ENCODE measurements around the gene ZFP69. TPM values are rescaled to one million over a fixed set of nuclear protein-coding genes. Genes with fewer than 3 reads are reported as not detected.

ZFP69 gene
- total and polyA plus RNA-seq, 2 donors (not counting 1 experiment from before 2014, with no cell fraction given): 2.6 to 4.3 TPM

GRCh38 chr1:40507973-40508372 lies 30.9 kb downstream of the ZFP69 start:
- peak overlapping the region; percentile 55 for H3K27ac ChIP-seq (ENCODE audit: insufficient read depth, low read length)
- H3K4me1 ChIP-seq (ENCODE audit: control insufficient read depth, extremely low read depth, insufficient read depth, low read length): no peaks in the 10 kb centered on the region
- peak overlapping the region; percentile 94 for H2AFZ ChIP-seq (ENCODE audit: low read length)
- no peak for DNase-seq (ENCODE audit: low read depth in 2 of 2)
- TF ChIP-seq, protein P1, sequence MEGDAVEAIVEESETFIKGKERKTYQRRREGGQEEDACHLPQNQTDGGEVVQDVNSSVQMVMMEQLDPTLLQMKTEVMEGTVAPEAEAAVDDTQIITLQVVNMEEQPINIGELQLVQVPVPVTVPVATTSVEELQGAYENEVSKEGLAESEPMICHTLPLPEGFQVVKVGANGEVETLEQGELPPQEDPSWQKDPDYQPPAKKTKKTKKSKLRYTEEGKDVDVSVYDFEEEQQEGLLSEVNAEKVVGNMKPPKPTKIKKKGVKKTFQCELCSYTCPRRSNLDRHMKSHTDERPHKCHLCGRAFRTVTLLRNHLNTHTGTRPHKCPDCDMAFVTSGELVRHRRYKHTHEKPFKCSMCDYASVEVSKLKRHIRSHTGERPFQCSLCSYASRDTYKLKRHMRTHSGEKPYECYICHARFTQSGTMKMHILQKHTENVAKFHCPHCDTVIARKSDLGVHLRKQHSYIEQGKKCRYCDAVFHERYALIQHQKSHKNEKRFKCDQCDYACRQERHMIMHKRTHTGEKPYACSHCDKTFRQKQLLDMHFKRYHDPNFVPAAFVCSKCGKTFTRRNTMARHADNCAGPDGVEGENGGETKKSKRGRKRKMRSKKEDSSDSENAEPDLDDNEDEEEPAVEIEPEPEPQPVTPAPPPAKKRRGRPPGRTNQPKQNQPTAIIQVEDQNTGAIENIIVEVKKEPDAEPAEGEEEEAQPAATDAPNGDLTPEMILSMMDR (conservative IDR thresholded peaks at IDR 0.05 in 1 of 2, IDR thresholded peaks at IDR 0.05 in 1 of 2; ENCODE audit: low read depth in 1 of 2, low read length in 2 of 2): no peak
- no peak for TF ChIP-seq EZH2 (IDR thresholded peaks at IDR 0.05; ENCODE audit: low read length, missing control alignments)
- H4K20me1 ChIP-seq (ENCODE audit: control insufficient read depth, extremely low read depth, insufficient read depth, low read length): no peaks in the 10 kb centered on the region
- peak overlapping the region; percentile 83 for H3K4me2 ChIP-seq (ENCODE audit: extremely low read depth, insufficient read depth, low read length)
- no peaks in the 10 kb centered on the region for H3K9me3 ChIP-seq (ENCODE audit: control insufficient read depth, insufficient read depth, low read depth, low read length)
- peak overlapping the region; percentile 60 for H3K9ac ChIP-seq (ENCODE audit: insufficient read depth, low read length)
- H3K79me2 ChIP-seq (ENCODE audit: control insufficient read depth, insufficient read depth, low read length): peaks cover 5% of the 10 kb centered on the region
- H3K4me3 ChIP-seq (replicated peaks in 1 of 4; ENCODE audit: control extremely low read depth in 1 of 4, insufficient read depth in 1 of 4, low read depth in 3 of 4, low read length in 4 of 4): peak overlapping the region; percentile 33 to 84 (median 64)
- H3K36me3 ChIP-seq (ENCODE audit: control insufficient read depth, insufficient read depth, low read length): no peaks in the 10 kb centered on the region
- no peaks in the 10 kb centered on the region for H3K27me3 ChIP-seq (ENCODE audit: control insufficient read depth, insufficient read depth, low read length)

GRCh38 chr1:40508375-40509341 lies 31.6 kb downstream of the ZFP69 start, which contains the start of gene EXO5:
Gene EXO5 (plus strand): TSS chr1:40508767. CDS start chr1:40514545, 5,778 bp downstream.
- Histone ChIP-seq H3K9ac (ENCODE audit: insufficient read depth, low read length) (peak within 1 kb of the TSS; percentile 60), H3K4me1 (ENCODE audit: control insufficient read depth, extremely low read depth, insufficient read depth, low read length) (no peaks in the 10 kb centered on the region), H2AFZ (ENCODE audit: low read length) (peak within 1 kb of the TSS; percentile 94), H3K27ac (ENCODE audit: insufficient read depth, low read length) (peak within 1 kb of the TSS; percentile 55), H3K9me3 (ENCODE audit: control insufficient read depth, insufficient read depth, low read depth, low read length) (no peaks in the 10 kb centered on the region), H3K27me3 (ENCODE audit: control insufficient read depth, insufficient read depth, low read length) (no peaks in the 10 kb centered on the region), H3K4me3 (replicated peaks in 1 of 4; ENCODE audit: control extremely low read depth in 1 of 4, insufficient read depth in 1 of 4, low read depth in 3 of 4, low read length in 4 of 4) (peak within 1 kb of the TSS; percentile 33 to 84 (median 64)), H3K36me3 (ENCODE audit: control insufficient read depth, insufficient read depth, low read length) (no peaks in the 10 kb centered on the region), H4K20me1 (ENCODE audit: control insufficient read depth, extremely low read depth, insufficient read depth, low read length) (no peaks in the 10 kb centered on the region), H3K79me2 (ENCODE audit: control insufficient read depth, insufficient read depth, low read length) (peaks cover 5% of the 10 kb centered on the region), H3K4me2 (ENCODE audit: extremely low read depth, insufficient read depth, low read length) (peak within 1 kb of the TSS; percentile 83)
- TF ChIP-seq, protein P1 (conservative IDR thresholded peaks at IDR 0.05 in 1 of 2, IDR thresholded peaks at IDR 0.05 in 1 of 2; ENCODE audit: low read depth in 1 of 2, low read length in 2 of 2): no peak
- no peak for TF ChIP-seq EZH2 (IDR thresholded peaks at IDR 0.05; ENCODE audit: low read length, missing control alignments)
- DNase-seq (ENCODE audit: low read depth in 2 of 2): peak; percentile 72 to 81

- Histone ChIP-seq H4K20me1 (ENCODE audit: control insufficient read depth, extremely low read depth, insufficient read depth, low read length) (no peaks in the 10 kb centered on the region), H3K4me2 (ENCODE audit: extremely low read depth, insufficient read depth, low read length) (no peak overlapping the region), H3K4me3 (replicated peaks in 1 of 4; ENCODE audit: control extremely low read depth in 1 of 4, insufficient read depth in 1 of 4, low read depth in 3 of 4, low read length in 4 of 4) (no peak overlapping the region), H3K9me3 (ENCODE audit: control insufficient read depth, insufficient read depth, low read depth, low read length) (no peaks in the 10 kb centered on the region), H3K27ac (ENCODE audit: insufficient read depth, low read length) (no peak overlapping the region), H3K79me2 (ENCODE audit: control insufficient read depth, insufficient read depth, low read length) (no peaks in the 10 kb centered on the region), H3K9ac (ENCODE audit: insufficient read depth, low read length) (no peak overlapping the region), H3K36me3 (ENCODE audit: control insufficient read depth, insufficient read depth, low read length) (no peaks in the 10 kb centered on the region), H3K4me1 (ENCODE audit: control insufficient read depth, extremely low read depth, insufficient read depth, low read length) (no peaks in the 10 kb centered on the region), H2AFZ (ENCODE audit: low read length) (no peak overlapping the region), H3K27me3 (ENCODE audit: control insufficient read depth, insufficient read depth, low read length) (no peaks in the 10 kb centered on the region)
- no peak for DNase-seq (ENCODE audit: low read depth in 2 of 2)
- TF ChIP-seq, protein P1 (conservative IDR thresholded peaks at IDR 0.05 in 1 of 2, IDR thresholded peaks at IDR 0.05 in 1 of 2; ENCODE audit: low read depth in 1 of 2, low read length in 2 of 2): no peak
- no peak for TF ChIP-seq EZH2 (IDR thresholded peaks at IDR 0.05; ENCODE audit: low read length, missing control alignments)
These were observed 42.4 kb downstream of the ZFP69 start for GRCh38 chr1:40519517-40519916.

Data from fibroblast of lung (primary cell).